SK-N-SH (cell line): ENCODE measurements around the gene WDR41. TPM values are rescaled to one million over a fixed set of nuclear protein-coding genes. Genes with fewer than 3 reads are reported as not detected.
A peak's percentile ranks its signal among the peaks of the same experiment; 100 is the strongest.

Experiments
- CTCF ChIA-PET: fragments of 300-600, 350-600 bp; formaldehyde crosslinking; extraction: SDS; loops from one replicate; lab custom pipeline; 2021; lab: Yijun Ruan, JAX
- POLR2A ChIA-PET: fragments of 350-600 bp; sonication (Branson Sonifier 250); formaldehyde crosslinking; extraction: SDS; loops from one replicate; lab custom pipeline; 2020; ENCODE audit warnings: antibody characterized with exemption, inconsistent platforms; lab: Yijun Ruan, JAX
- DNase-seq: peaks from one replicate; pipeline ENCODE4 v3.0.0; 2012
- H2AFZ ChIP-seq: fragments of 200-600 bp; sonication (generic); 2 replicates; pipeline ENCODE4 v1.8.1; 2016; ENCODE audit warnings: antibody characterized with exemption, mild to moderate bottlenecking, low read depth
- H3F3A ChIP-seq: fragments of 200-600 bp; sonication (generic); replicated peaks from 2 replicates; pipeline ENCODE3; 2016; ENCODE audit warnings: antibody characterized with exemption, mild to moderate bottlenecking; ENCODE audit not compliant: insufficient read depth
- H3K27ac ChIP-seq, 2 experiments: fragments of 200-500 bp in 1 of 2; fragments of 200-600 bp in 1 of 2; sonication (Bioruptor generic) in 1 of 2; sonication (generic), shearing (Covaris generic) in 1 of 2; 2 replicates each; pipeline versions ENCODE4 v1.5.1 to v1.6.1; 2014 to 2016; ENCODE audit warnings: low read depth in 2 of 2, inconsistent platforms in 1 of 2, low read length in 1 of 2, mild to moderate bottlenecking in 1 of 2, mixed read lengths in 1 of 2
- H3K27me3 ChIP-seq: fragments of 200-600 bp; sonication (generic), shearing (Covaris generic); 2 replicates; pipeline ENCODE4 v1.6.1; 2016; ENCODE audit warnings: mixed run types; ENCODE audit not compliant: insufficient read depth
- H3K36me3 ChIP-seq, 2 experiments: fragments of 200-500 bp in 1 of 2; fragments of 200-600 bp in 1 of 2; sonication (Bioruptor generic) in 1 of 2; sonication (generic) in 1 of 2; replicated peaks in 1 of 2; 2 replicates each; pipeline versions ENCODE3 to v1.5.1; 2014 to 2016; ENCODE audit warnings: low read length in 1 of 2, mild to moderate bottlenecking in 1 of 2; ENCODE audit not compliant: insufficient read depth in 2 of 2, control insufficient read depth in 1 of 2
- H3K4me1 ChIP-seq, 2 experiments: fragments of 200-500 bp in 1 of 2; fragments of 200-600 bp in 1 of 2; sonication (Bioruptor generic) in 1 of 2; sonication (generic), shearing (Covaris generic) in 1 of 2; 2 replicates each; pipeline versions ENCODE4 v1.5.1 to v1.6.1; 2014 to 2016; ENCODE audit warnings: low read depth in 1 of 2, low read length in 1 of 2, mixed run types in 1 of 2; ENCODE audit not compliant: insufficient read depth in 2 of 2, control insufficient read depth in 1 of 2
- H3K4me2 ChIP-seq: fragments of 200-600 bp; sonication (generic), shearing (Covaris generic); 2 replicates; pipeline ENCODE4 v1.6.1; 2017; ENCODE audit warnings: mixed run types
- H3K4me3 ChIP-seq, 2 experiments: fragments of 200-500 bp in 1 of 2; fragments of 200-600 bp in 1 of 2; sonication (Bioruptor generic) in 1 of 2; sonication (generic), shearing (Covaris generic) in 1 of 2; 2 replicates each; pipeline versions ENCODE4 v1.5.1 to v1.8.1; 2014 to 2016; ENCODE audit warnings: low read depth in 2 of 2, inconsistent platforms in 1 of 2, low read length in 1 of 2, mild to moderate bottlenecking in 1 of 2, mixed read lengths in 1 of 2, moderate library complexity in 1 of 2
- H3K79me2 ChIP-seq: fragments of 200-600 bp; sonication (generic); 2 replicates; pipeline ENCODE4 v1.8.1; 2017; ENCODE audit warnings: mild to moderate bottlenecking; ENCODE audit not compliant: insufficient read depth
- H3K9ac ChIP-seq: fragments of 200-600 bp; sonication (generic); 2 replicates; pipeline ENCODE4 v1.6.1; 2017; ENCODE audit warnings: mixed run types
- H3K9me2 ChIP-seq: fragments of 200-600 bp; sonication (generic); 2 replicates; pipeline ENCODE4 v1.6.1; 2017; ENCODE audit warnings: mixed run types
- H3K9me3 ChIP-seq: fragments of 200-600 bp; sonication (generic); 2 replicates; pipeline ENCODE4 v1.6.1; 2017; ENCODE audit warnings: mixed run types, mild to moderate bottlenecking, moderate library complexity
- H4K20me1 ChIP-seq: fragments of 200-600 bp; sonication (generic); 2 replicates; pipeline ENCODE4 v1.6.1; 2017; ENCODE audit warnings: mild to moderate bottlenecking, mixed run types; ENCODE audit not compliant: insufficient read depth
- CHD2 ChIP-seq: fragments of 150-350 bp; IDR thresholded peaks from 2 replicates; pipeline ENCODE4 v1.6.1; 2018; ENCODE audit warnings: low read length; ENCODE audit not compliant: partially characterized antibody
- ELF1 ChIP-seq: IDR thresholded peaks from 2 replicates; pipeline ENCODE4 v1.4.0; 2012
- EP300 ChIP-seq, 2 experiments: IDR thresholded peaks; 2 replicates each; pipeline versions ENCODE4 v1.4.0 to v1.6.1; 2012; ENCODE audit warnings: borderline replicate concordance in 1 of 2, low read depth in 1 of 2, low read length in 1 of 2
- EZH2phosphoT487 ChIP-seq: fragments of 200-600 bp; sonication (generic); IDR thresholded peaks from 2 replicates; pipeline ENCODE4 v1.6.1; 2017; ENCODE audit warnings: low read depth, mixed run types, mild to moderate bottlenecking, antibody characterized with exemption, moderate library complexity, borderline replicate concordance
- FOSL2 ChIP-seq: IDR thresholded peaks from 2 replicates; pipeline ENCODE4 v1.4.0; 2012; ENCODE audit warnings: low read depth, mild to moderate bottlenecking, moderate library complexity, borderline replicate concordance
- FOXM1 ChIP-seq: IDR thresholded peaks from 2 replicates; pipeline ENCODE4 v1.4.0; 2012; ENCODE audit warnings: low read depth, mild to moderate bottlenecking
- GABPA ChIP-seq: IDR thresholded peaks from 2 replicates; pipeline ENCODE4 v1.4.0; 2012; ENCODE audit warnings: low read depth, mild to moderate bottlenecking
- GATA2 ChIP-seq: sonication (generic); formaldehyde crosslinking; IDR thresholded peaks from 2 replicates; pipeline ENCODE4 v1.5.0; 2020; ENCODE audit warnings: mild to moderate bottlenecking, missing genetic modification reagents
- IRF3 ChIP-seq: fragments of 150-350 bp; IDR thresholded peaks from 2 replicates; pipeline ENCODE4 v1.6.1; 2016; ENCODE audit warnings: mild to moderate bottlenecking, low read depth, low read length
- JUND ChIP-seq: IDR thresholded peaks from 2 replicates; pipeline ENCODE4 v1.4.0; 2012
- MAX ChIP-seq: IDR thresholded peaks from 2 replicates; pipeline ENCODE4 v1.4.0; 2012; ENCODE audit warnings: low read depth
- MEF2A ChIP-seq: IDR thresholded peaks from 2 replicates; pipeline ENCODE4 v1.4.0; 2012; ENCODE audit warnings: low read depth, borderline replicate concordance
- MXI1 ChIP-seq: IDR thresholded peaks from 2 replicates; pipeline ENCODE4 v1.6.1; 2012; ENCODE audit warnings: mild to moderate bottlenecking, low read depth, low read length, improper control_type of control experiment
- NFIC ChIP-seq: IDR thresholded peaks from 2 replicates; pipeline ENCODE4 v1.4.0; 2012; ENCODE audit warnings: borderline replicate concordance
- NRF1 ChIP-seq: IDR thresholded peaks from 2 replicates; pipeline ENCODE4 v1.6.1; 2012; ENCODE audit warnings: low read depth, mild to moderate bottlenecking, low read length
- POLR2AphosphoS5 ChIP-seq: IDR thresholded peaks from 2 replicates; pipeline ENCODE4 v1.6.1; 2012; ENCODE audit warnings: low read depth, low read length
- RAD21 ChIP-seq: IDR thresholded peaks from 2 replicates; pipeline ENCODE4 v1.6.1; 2012; ENCODE audit warnings: mild to moderate bottlenecking, low read length
- RCOR1 ChIP-seq: fragments of 150-350 bp; IDR thresholded peaks from 2 replicates; pipeline ENCODE4 v1.6.1; 2017; ENCODE audit warnings: antibody characterized with exemption, low read length
- RXRA ChIP-seq: IDR thresholded peaks from 2 replicates; pipeline ENCODE4 v1.4.0; 2012; ENCODE audit warnings: low read depth, mild to moderate bottlenecking, borderline replicate concordance
- SIN3A ChIP-seq: IDR thresholded peaks from 2 replicates; pipeline ENCODE4 v1.6.1; 2012; ENCODE audit warnings: low read depth, mild to moderate bottlenecking, low read length, moderate library complexity, borderline replicate concordance
- SMC3 ChIP-seq: IDR thresholded peaks from 2 replicates; pipeline ENCODE4 v1.6.1; 2012; ENCODE audit warnings: low read depth, low read length, improper control_type of control experiment
- TAF1 ChIP-seq: IDR thresholded peaks from 2 replicates; pipeline ENCODE4 v1.6.1; 2012; ENCODE audit warnings: low read depth, mild to moderate bottlenecking, low read length, moderate library complexity, borderline replicate concordance
- TCF12 ChIP-seq: IDR thresholded peaks from 2 replicates; pipeline ENCODE4 v1.4.0; 2012
- TEAD4 ChIP-seq: IDR thresholded peaks from 2 replicates; pipeline ENCODE4 v1.4.0; 2012; ENCODE audit warnings: mild to moderate bottlenecking, borderline replicate concordance; ENCODE audit not compliant: insufficient read depth
- USF1 ChIP-seq: IDR thresholded peaks from 2 replicates; pipeline ENCODE4 v1.4.0; 2012; ENCODE audit warnings: low read depth, borderline replicate concordance
- YY1 ChIP-seq: IDR thresholded peaks from 2 replicates; pipeline ENCODE4 v1.4.0; 2012; ENCODE audit warnings: low read depth, mild to moderate bottlenecking
- WGBS: methylation state at CpG from one replicate; pipeline ENCODE4 v1.1.6; 2017; ENCODE audit warnings: low lambda C conversion rate; 5-methylcytosine and 5-hydroxymethylcytosine counted together
- polyA plus RNA-seq, 3 experiments: library from polyadenylated mRNA; depleted of rRNA; stranded (reverse); fragments of >200 nt; gene quantifications; 2 replicates each; pipeline ENCODE4 v1.2.3, GENCODE V29; 2012
- TF ChIP-seq, protein P1 (sequence below): IDR thresholded peaks from 2 replicates; pipeline ENCODE4 v1.4.0; 2012; ENCODE audit warnings: low read depth, borderline replicate concordance
- TF ChIP-seq, protein P2 (sequence below): fragments of 150-350 bp; IDR thresholded peaks from 2 replicates; pipeline ENCODE4 v1.6.1; 2017; ENCODE audit warnings: antibody characterized with exemption, low read length, low read depth, borderline replicate concordance

Gene WDR41
- polyA plus RNA-seq (2012; rRNA removed): 17.2 and 18.7 TPM in 2 replicates
- polyA plus RNA-seq (2012; cell fraction: cytosol; rRNA removed): 25.2 and 36.6 TPM in 2 replicates
- polyA plus RNA-seq (2012; cell fraction: nucleus; rRNA removed): 22.3 TPM in 2 replicates

DNA sequence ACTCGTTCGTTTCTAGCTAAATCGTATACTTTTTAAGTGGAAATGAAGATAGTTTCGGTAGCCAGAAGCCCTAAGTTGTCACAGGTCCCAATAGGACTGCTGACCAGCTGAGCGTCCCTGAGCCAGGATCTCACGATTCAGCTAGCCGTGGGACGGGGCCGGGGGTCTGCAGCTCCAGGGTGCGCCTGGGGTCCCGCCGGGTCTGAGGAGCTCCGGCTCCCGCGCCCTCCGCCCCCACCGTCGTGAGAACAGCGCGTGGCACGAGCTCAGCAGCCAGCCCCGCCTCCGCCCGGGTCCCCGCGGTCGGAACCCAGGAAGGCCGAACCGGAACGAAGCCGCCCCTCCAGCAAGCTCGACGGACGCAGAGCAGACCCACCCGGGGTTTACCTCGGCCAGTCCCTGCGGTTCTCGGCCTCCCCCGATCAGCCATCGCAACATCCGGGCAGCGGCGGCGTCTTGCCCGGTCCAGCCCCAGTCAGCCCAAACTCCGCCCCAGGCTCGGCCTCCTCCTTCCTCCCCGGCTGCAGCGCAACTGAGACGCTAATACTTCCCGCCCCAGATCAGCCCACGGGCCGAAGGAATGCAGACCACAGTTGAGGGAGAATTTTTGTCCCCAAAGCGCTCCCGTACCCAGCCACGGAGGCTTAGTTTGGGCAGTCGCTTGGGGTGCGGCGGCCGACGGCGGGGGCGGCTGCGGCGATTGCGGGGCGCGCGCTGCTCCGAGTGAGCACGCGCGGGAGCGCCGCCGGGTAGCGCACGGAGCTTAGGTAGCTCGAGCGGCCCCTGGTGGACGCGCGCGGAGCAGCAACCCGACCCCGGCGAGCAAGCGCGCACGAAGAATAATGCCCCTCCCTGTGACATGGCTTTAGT, at the start of gene WDR41:
TSS of gene WDR41 (minus strand) at position 534 of the 870 bp plus-strand sequence. CDS start at position 438, 96 bp downstream.
- H4K20me1 ChIP-seq: no peaks in the 10 kb centered on the region
- H3K27ac ChIP-seq: peak within 1 kb of the TSS; percentile 90 to 95
- H3K9me2 ChIP-seq: no peaks in the 10 kb centered on the region
- peaks cover 9 to 12% of the 10 kb centered on the region in 2 experiments for H3K36me3 ChIP-seq
- H3K4me2 ChIP-seq: peak within 1 kb of the TSS; percentile 78
- peak within 1 kb of the TSS; percentile 95 for H2AFZ ChIP-seq
- H3K27me3 ChIP-seq: no peaks in the 10 kb centered on the region
- WGBS: under 1% methylated on average over 29 of the region's 90 CpGs
- DNase-seq: peak; percentile 96
- CTCF ChIA-PET: interaction anchor here (0.6 to 3.1 kb wide), 40 partner anchors 9 to 766 kb away, joined by 3 to 26 read pairs (median 4); no protein-coding TSS in a partner anchor
- peaks cover 12% of the 10 kb centered on the region for H3F3A ChIP-seq
- POLR2A ChIA-PET: interaction anchor here (2.0 kb wide), 1 partner anchor 406 kb away, joined by 5 read pairs; no protein-coding TSS in a partner anchor
- peaks cover 44% of the 10 kb centered on the region for H3K79me2 ChIP-seq
- H3K9me3 ChIP-seq: no peaks in the 10 kb centered on the region
- peak within 1 kb of the TSS; percentile 93 to 96 for H3K4me3 ChIP-seq
- H3K4me1 ChIP-seq: peaks cover 5 to 7% of the 10 kb centered on the region in 2 experiments; a peak in 2 of 4 replicates
- peak within 1 kb of the TSS; percentile 96 for H3K9ac ChIP-seq
- TF ChIP-seq EZH2phosphoT487 (no peak), CHD2 (no peak), NFIC (no peak), POLR2AphosphoS5 (peak; percentile 58; the same call in 1 of the 2 replicates), SIN3A (peak; percentile 59; the same call in 1 of the 2 replicates), GATA2 (CRISPR knock-in tag) (no peak), RCOR1 (peak; percentile 40; the same call in 1 of the 2 replicates), USF1 (no peak; the same call in 1 of the 2 replicates), IRF3 (no peak), SMC3 (peak; percentile 82), FOSL2 (no peak; the same call in 1 of the 2 replicates), TEAD4 (0 out of 2 replicates have a peak, but pooled peaks have one; percentile 43), RXRA (no peak), MAX (peak; percentile 42), ELF1 (no peak; the same call in 1 of the 2 replicates), YY1 (peak; percentile 71; the same call in 1 of the 2 replicates), TCF12 (no peak), MEF2A (no peak), RAD21 (peak; percentile 67), EP300 (IDR thresholded peaks at IDR 0.05; ENCODE audit: borderline replicate concordance in 1 of 2, low read depth in 1 of 2, low read length in 1 of 2) (no peak), NRF1 (peak; percentile 70), GABPA (peak; percentile 50; the same call in 1 of the 2 replicates), JUND (no peak), TAF1 (peak; percentile 43; the same call in 1 of the 2 replicates), MXI1 (no peak; the same call in none of the 2 replicates), FOXM1 (no peak)
- TF ChIP-seq, protein P1, sequence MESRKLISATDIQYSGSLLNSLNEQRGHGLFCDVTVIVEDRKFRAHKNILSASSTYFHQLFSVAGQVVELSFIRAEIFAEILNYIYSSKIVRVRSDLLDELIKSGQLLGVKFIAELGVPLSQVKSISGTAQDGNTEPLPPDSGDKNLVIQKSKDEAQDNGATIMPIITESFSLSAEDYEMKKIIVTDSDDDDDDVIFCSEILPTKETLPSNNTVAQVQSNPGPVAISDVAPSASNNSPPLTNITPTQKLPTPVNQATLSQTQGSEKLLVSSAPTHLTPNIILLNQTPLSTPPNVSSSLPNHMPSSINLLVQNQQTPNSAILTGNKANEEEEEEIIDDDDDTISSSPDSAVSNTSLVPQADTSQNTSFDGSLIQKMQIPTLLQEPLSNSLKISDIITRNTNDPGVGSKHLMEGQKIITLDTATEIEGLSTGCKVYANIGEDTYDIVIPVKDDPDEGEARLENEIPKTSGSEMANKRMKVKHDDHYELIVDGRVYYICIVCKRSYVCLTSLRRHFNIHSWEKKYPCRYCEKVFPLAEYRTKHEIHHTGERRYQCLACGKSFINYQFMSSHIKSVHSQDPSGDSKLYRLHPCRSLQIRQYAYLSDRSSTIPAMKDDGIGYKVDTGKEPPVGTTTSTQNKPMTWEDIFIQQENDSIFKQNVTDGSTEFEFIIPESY: no peak
- TF ChIP-seq, protein P2, sequence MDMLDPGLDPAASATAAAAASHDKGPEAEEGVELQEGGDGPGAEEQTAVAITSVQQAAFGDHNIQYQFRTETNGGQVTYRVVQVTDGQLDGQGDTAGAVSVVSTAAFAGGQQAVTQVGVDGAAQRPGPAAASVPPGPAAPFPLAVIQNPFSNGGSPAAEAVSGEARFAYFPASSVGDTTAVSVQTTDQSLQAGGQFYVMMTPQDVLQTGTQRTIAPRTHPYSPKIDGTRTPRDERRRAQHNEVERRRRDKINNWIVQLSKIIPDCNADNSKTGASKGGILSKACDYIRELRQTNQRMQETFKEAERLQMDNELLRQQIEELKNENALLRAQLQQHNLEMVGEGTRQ: no peak
